B cell (primary cell): ENCODE data around the gene PCDHGA10. TPM values are rescaled to one million over a fixed set of nuclear protein-coding genes. Genes with fewer than 3 reads are reported as not detected.

Experiments used
- ATAC-seq: fragments of 200-7000 bp; cut with Tn5 transposase; one replicate; pipeline ENCODE4 v1.10.0; 2021; ENCODE audit warnings: low read depth, mild to moderate bottlenecking, moderate number of reproducible peaks, moderate library complexity
- CTCF ChIA-PET: fragments of 350-600 bp; sonication (Branson Sonifier 250); formaldehyde crosslinking; loops from one replicate; lab custom pipeline; 2021; ENCODE audit warnings: antibody characterized with exemption, inconsistent platforms; lab: Charles Lee
- POLR2A ChIA-PET: fragments of 350-600 bp; sonication (Branson Sonifier 250); formaldehyde crosslinking; loops from one replicate; lab custom pipeline; 2021; ENCODE audit warnings: antibody characterized with exemption; lab: Charles Lee
- DNase-seq: peaks from one replicate; pipeline ENCODE4 v3.0.0; 2013
- H2AFZ ChIP-seq: 2 replicates; pipeline ENCODE4 v1.6.1; 2012; ENCODE audit warnings: mild to moderate bottlenecking, low read depth, low read length; ENCODE audit not compliant: insufficient read depth, poor library complexity, severe bottlenecking
- H3K27ac ChIP-seq, 2 donors: 1 replicate in 1 of 2; 2 replicates in 1 of 2; pipeline ENCODE4 v1.5.1; 2012 to 2013; ENCODE audit warnings: low read length in 2 of 2, mild to moderate bottlenecking in 2 of 2, moderate library complexity in 1 of 2
- H3K27me3 ChIP-seq, 4 experiments: fragments of 200-600 bp in 1 of 4; sonication (generic) in 1 of 4; replicated peaks in 1 of 4; 1 replicate in 2 of 4; 2 replicates in 2 of 4; pipeline versions ENCODE4 v1.6.1 to v1.7.0; 2013 to 2016; ENCODE audit warnings: low read length in 3 of 4, mild to moderate bottlenecking in 2 of 4, mixed read lengths in 1 of 4, moderate library complexity in 1 of 4; ENCODE audit not compliant: insufficient read depth in 4 of 4, control insufficient read depth in 3 of 4; ENCODE audit errors: control extremely low read depth in 1 of 4
- H3K36me3 ChIP-seq, 2 experiments: replicated peaks in 1 of 2; 1 replicate in 1 of 2; 2 replicates in 1 of 2; pipeline versions ENCODE4 v1.6.1 to v1.7.1; 2013; ENCODE audit warnings: low read length in 1 of 2; ENCODE audit not compliant: insufficient read depth in 2 of 2, control insufficient read depth in 1 of 2; ENCODE audit errors: control extremely low read depth in 1 of 2, extremely low read depth in 1 of 2
- H3K4me1 ChIP-seq, 2 donors: fragments of 200-600 bp in 1 of 2; sonication (generic) in 1 of 2; 1 replicate in 1 of 2; 2 replicates in 1 of 2; pipeline versions ENCODE4 v1.5.1 to v1.6.1; 2013 to 2017; ENCODE audit warnings: low read length in 2 of 2; ENCODE audit not compliant: control insufficient read depth in 2 of 2, insufficient read depth in 2 of 2
- H3K4me2 ChIP-seq: replicated peaks from 2 replicates; pipeline ENCODE3; 2012; ENCODE audit warnings: mild to moderate bottlenecking, low read depth, low read length; ENCODE audit not compliant: poor library complexity, severe bottlenecking
- H3K4me3 ChIP-seq, 5 experiments: fragments of 200-600 bp in 1 of 5; sonication (generic) in 1 of 5; 1 replicate in 3 of 5; 2 replicates in 2 of 5; pipeline versions ENCODE4 v1.5.1 to v1.7.0; 2011 to 2016; ENCODE audit warnings: low read length in 4 of 5, mild to moderate bottlenecking in 4 of 5, low read depth in 2 of 5, control low read depth in 1 of 5, moderate library complexity in 1 of 5; ENCODE audit not compliant: insufficient read depth in 1 of 5; ENCODE audit errors: control extremely low read depth in 1 of 5, extremely low read depth in 1 of 5
- H3K79me2 ChIP-seq: fragments of 200-600 bp; sonication (generic); one replicate; pipeline ENCODE4 v1.6.0; 2016; ENCODE audit warnings: low read length; ENCODE audit not compliant: control insufficient read depth, insufficient read depth
- H3K9ac ChIP-seq: fragments of 200-600 bp; sonication (generic); 2 replicates; pipeline ENCODE4 v1.6.1; 2017; ENCODE audit warnings: mild to moderate bottlenecking, low read length, moderate library complexity
- H3K9me3 ChIP-seq, 3 donors: one replicate each; pipeline versions ENCODE4 v1.6.1 to v1.7.1; 2013; ENCODE audit warnings: low read length in 2 of 3; ENCODE audit not compliant: control insufficient read depth in 2 of 3, insufficient read depth in 1 of 3; ENCODE audit errors: control extremely low read depth in 1 of 3
- H4K20me1 ChIP-seq: 2 replicates; pipeline ENCODE4 v1.6.0; 2012; ENCODE audit warnings: mild to moderate bottlenecking, low read length; ENCODE audit not compliant: insufficient read depth, control insufficient read depth, poor library complexity, severe bottlenecking
- H3K27ac Mint-ChIP-seq: one replicate; pipeline ENCODE4 v1.8.0; 2021; ENCODE audit warnings: mixed read lengths
- H3K27me3 Mint-ChIP-seq: one replicate; pipeline ENCODE4 v1.8.0; 2021; ENCODE audit warnings: mixed read lengths
- H3K4me1 Mint-ChIP-seq: one replicate; pipeline ENCODE4 v1.8.0; 2021; ENCODE audit warnings: mixed read lengths
- H3K4me3 Mint-ChIP-seq: one replicate; pipeline ENCODE4 v1.8.0; 2021; ENCODE audit warnings: mixed read lengths
- H3K9me3 Mint-ChIP-seq: one replicate; pipeline ENCODE4 v1.8.0; 2022; ENCODE audit warnings: mixed read lengths; ENCODE audit not compliant: insufficient read depth
- CTCF ChIP-seq: fragments of 200-600 bp; IDR thresholded peaks from one replicate; pipeline ENCODE4 v1.8.0; 2022; ENCODE audit warnings: antibody characterized with exemption, mild to moderate bottlenecking
- EZH2 ChIP-seq: IDR thresholded peaks from 2 replicates; pipeline ENCODE4 v1.6.1; 2012; ENCODE audit warnings: borderline replicate concordance, low read depth, mild to moderate bottlenecking, moderate library complexity, low read length; ENCODE audit not compliant: insufficient read depth, poor library complexity, severe bottlenecking
- whole genome bisulfite sequencing: methylation state at CpG from one replicate; pipeline ENCODE4 v1.1.5; 2013; ENCODE audit warnings: missing lambda C conversion rate; ENCODE audit not compliant: insufficient coverage; 5-methylcytosine and 5-hydroxymethylcytosine counted together
- intact Hi-C: fragments of 100-400 bp; cut with micrococcal nuclease; formaldehyde crosslinking; loops from one replicate; pipeline ENCODE4 v1.10.0; 2022
- polyA plus RNA-seq: library from polyadenylated mRNA; depleted of rRNA; stranded (reverse); fragments of >200 nt; gene quantifications from 2 replicates; pipeline ENCODE4 v1.2.3, GENCODE V29; 2012
- total RNA-seq, 2 donors: library from RNA; stranded (reverse); fragments of 120-200 nt in 1 of 2; gene quantifications; 1 replicate in 1 of 2; 2 replicates in 1 of 2; pipeline versions ENCODE4 v1.2.3 to v1.2.4, GENCODE V29; 2013 to 2022

The PCDHGA10 gene
- total and polyA plus RNA-seq, 2 donors (not counting 1 experiment from before 2014, with no cell fraction given): 0.10 to 1.9 TPM

- Histone ChIP-seq H2AFZ (no peak overlapping the region), H3K79me2 (no peaks in the 10 kb centered on the region), H3K9me3 (peaks cover 2 to 48% (median 30%) of the 10 kb centered on the region in 3 donors), H3K9ac (no peak overlapping the region), H4K20me1 (no peaks in the 10 kb centered on the region), H3K27ac (no peak overlapping the region), H3K4me1 (no peaks in the 10 kb centered on the region), H3K27me3 (peaks cover 0 to 60% (median 37%) of the 10 kb centered on the region in 4 experiments), H3K36me3 (no peaks in the 10 kb centered on the region), H3K4me2 (no peak overlapping the region), H3K4me3 (no peak overlapping the region)
- Mint-ChIP-seq H3K27ac (no peak overlapping the region), H3K4me1 (peaks cover 3% of the 10 kb centered on the region), H3K4me3 (no peak overlapping the region), H3K9me3 (peaks cover 10% of the 10 kb centered on the region), H3K27me3 (peaks cover 64% of the 10 kb centered on the region)
- ATAC-seq (no peak), DNase-seq (no peak)
- ChIA-PET POLR2A (no interaction called here), CTCF (no interaction called here)
- WGBS: 55% methylated on average over 77 of the region's 77 CpGs
- TF ChIP-seq EZH2: no peak
- TF ChIP-seq CTCF: no peak
- intact Hi-C loops: no loop called here
Observed at GRCh38 chr5:141389153-141390042, 23.4 kb upstream of the PCDHGA10 start.
